NCI-H524 (cell line): ENCODE data around the gene CPLX1.
A peak's percentile ranks its signal among the peaks of the same experiment; 100 is the strongest.
"Not testable (repeated sequence)": the region's sequence is repeated elsewhere in the genome, so short reads cannot be mapped to it uniquely, and the experiment has no call there.

ENCODE experiments used
- DNase-seq, 2 experiments: peaks; one replicate each; lab custom pipeline; 2025; lab: John Stamatoyannopoulos, UW

The CPLX1 gene

GRCh38 chr4:757111-757510 lies 68.8 kb downstream of the CPLX1 start:
- no peak for DNase-seq

- DNase-seq, result no peak
Observed at GRCh38 chr4:754221-755120, 71.5 kb downstream of the CPLX1 start.

GRCh38 chr4:753186-753585 lies 72.7 kb downstream of the CPLX1 start:
- DNase-seq, result not testable (repeated sequence)

GRCh38 chr4:752196-752861 lies 73.6 kb downstream of the CPLX1 start:
- peak; percentile 66 to 82 for DNase-seq

- no peak for DNase-seq
Observed at GRCh38 chr4:751676-752075, 74.3 kb downstream of the CPLX1 start.

GRCh38 chr4:749698-750666 lies 75.9 kb downstream of the CPLX1 start:
- DNase-seq, result no peak

- DNase-seq, result no peak
Observed at GRCh38 chr4:748461-748860, 77.5 kb downstream of the CPLX1 start.

GRCh38 chr4:747546-748170 lies 78.3 kb downstream of the CPLX1 start:
- no peak for DNase-seq

GRCh38 chr4:744212-744841 lies 81.6 kb downstream of the CPLX1 start:
- no peak for DNase-seq

GRCh38 chr4:743463-744211 lies 82.3 kb downstream of the CPLX1 start:
- DNase-seq, result no peak

- peak in 1 of 2 experiments; percentile 65 for DNase-seq
Observed at GRCh38 chr4:742742-743311, 83.1 kb downstream of the CPLX1 start.

- DNase-seq, result no peak
Observed at GRCh38 chr4:742096-742741, 83.7 kb downstream of the CPLX1 start.

- DNase-seq, result no peak
Observed at GRCh38 chr4:740656-741282, 85.2 kb downstream of the CPLX1 start.

- DNase-seq, result no peak
Observed at GRCh38 chr4:740011-740410, 85.9 kb downstream of the CPLX1 start.

GRCh38 chr4:739569-739968 lies 86.4 kb downstream of the CPLX1 start:
- no peak for DNase-seq

- DNase-seq, result no peak
Observed at GRCh38 chr4:738781-739280, 87.1 kb downstream of the CPLX1 start.

- DNase-seq, result not testable (repeated sequence)
Observed at GRCh38 chr4:736561-736960, 89.4 kb downstream of the CPLX1 start.

- no peak for DNase-seq
Observed at GRCh38 chr4:735583-735982, 90.3 kb downstream of the CPLX1 start.
